GM15510 (cell line): ENCODE measurements around the gene FLRT2.

Experiments used
- POLR2A ChIP-seq: IDR thresholded peaks from 3 replicates; pipeline ENCODE4 v1.6.1; 2011; ENCODE audit warnings: borderline replicate concordance; ENCODE audit not compliant: insufficient read length; ENCODE audit errors: extremely low read depth

The FLRT2 gene

GRCh38 chr14:85535991-85536832 lies 6.3 kb downstream of the FLRT2 start:
- no peak for TF ChIP-seq POLR2A

GRCh38 chr14:85536833-85537190 lies 6.9 kb downstream of the FLRT2 start:
- no peak for TF ChIP-seq POLR2A

GRCh38 chr14:85537526-85537925 lies 7.6 kb downstream of the FLRT2 start:
- TF ChIP-seq POLR2A: no peak

- no peak for TF ChIP-seq POLR2A
Measured at GRCh38 chr14:85538636-85539035, 8.7 kb downstream of the FLRT2 start.

DNA sequence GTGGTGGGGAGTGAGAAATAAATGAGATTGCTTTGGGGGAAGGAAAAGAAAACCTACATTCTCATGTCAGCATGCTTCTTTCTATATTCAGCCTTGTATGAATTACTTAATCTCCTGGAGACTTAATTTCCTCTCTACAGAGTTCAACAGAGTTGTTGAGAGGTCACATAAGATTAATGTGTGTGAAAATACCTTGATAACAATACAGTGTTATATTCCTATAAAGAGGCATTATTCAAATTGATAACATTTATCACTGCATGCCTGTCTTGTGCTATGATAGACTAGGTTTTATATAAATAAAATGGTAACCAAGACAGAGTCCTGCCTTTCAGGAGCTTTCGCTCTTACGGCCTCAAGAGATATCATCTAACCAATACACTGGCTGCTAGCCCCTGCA lies 9.6 kb downstream of the FLRT2 start:
- no peak for TF ChIP-seq POLR2A

DNA sequence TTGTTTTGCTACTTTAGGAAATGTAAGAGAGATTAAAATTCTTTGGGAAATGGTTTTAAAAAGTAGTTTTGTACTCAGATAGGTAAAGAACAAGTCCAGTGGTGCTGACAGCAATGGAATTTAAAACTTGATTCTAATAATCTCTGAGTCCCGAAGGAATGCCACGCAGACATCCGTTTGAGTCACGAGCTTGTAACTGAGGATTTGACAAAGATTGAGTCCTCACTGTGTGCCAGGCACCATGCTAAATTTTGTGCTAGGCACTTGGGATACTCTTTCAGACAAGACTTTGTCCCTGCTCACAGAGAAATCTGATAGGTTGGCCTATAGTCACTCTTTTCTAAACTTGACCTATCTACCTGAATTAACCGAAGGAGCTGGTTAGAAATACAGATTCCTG lies 12.7 kb downstream of the FLRT2 start:
- TF ChIP-seq POLR2A: no peak

- TF ChIP-seq POLR2A: no peak
Measured at GRCh38 chr14:85545738-85546137, 15.8 kb downstream of the FLRT2 start.

- no peak for TF ChIP-seq POLR2A
Measured at GRCh38 chr14:85546390-85546789, 16.4 kb downstream of the FLRT2 start.

DNA sequence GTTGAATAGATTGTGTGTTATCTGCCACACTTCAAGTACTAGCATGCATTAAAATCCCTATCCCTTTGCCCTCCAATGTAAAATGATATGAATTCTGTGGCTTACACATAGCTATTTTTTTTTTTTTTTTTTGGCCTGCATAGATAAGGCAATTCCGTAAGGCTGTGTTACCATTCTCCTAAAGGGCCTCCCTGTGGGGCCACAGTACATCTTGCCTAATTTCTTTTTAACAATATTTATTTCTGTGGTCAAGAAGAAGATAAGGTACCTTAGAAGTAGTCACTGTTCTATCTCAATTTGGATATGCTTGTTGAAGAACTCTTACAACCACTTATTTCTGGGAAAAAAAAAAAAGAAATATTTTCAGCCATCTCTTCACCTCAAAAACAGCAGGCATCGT lies 19.8 kb downstream of the FLRT2 start:
- TF ChIP-seq POLR2A: no peak

GRCh38 chr14:85554106-85554505 lies 24.2 kb downstream of the FLRT2 start:
- no peak for TF ChIP-seq POLR2A

DNA sequence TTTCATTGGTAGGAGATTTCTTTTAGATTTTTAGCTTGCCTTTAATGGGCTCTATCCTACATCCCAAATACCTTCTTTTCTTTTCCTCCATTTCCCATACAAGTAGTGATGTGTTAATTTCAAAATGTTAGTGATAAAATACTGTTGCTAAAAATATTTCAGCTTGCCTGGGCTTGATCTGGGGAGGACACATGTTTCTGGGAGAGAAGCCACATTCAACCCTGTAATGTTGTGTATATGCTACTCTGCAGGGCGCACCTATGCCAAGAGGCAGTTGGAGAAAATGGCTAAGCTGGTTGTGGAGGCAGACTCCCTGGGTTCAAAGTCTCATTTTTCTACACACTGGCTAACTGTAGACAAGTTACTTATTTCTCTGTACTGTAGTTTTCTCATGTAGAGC lies 26.3 kb downstream of the FLRT2 start:
- TF ChIP-seq POLR2A: no peak

GRCh38 chr14:85558505-85558904 lies 28.6 kb downstream of the FLRT2 start:
- no peak for TF ChIP-seq POLR2A

- TF ChIP-seq POLR2A: no peak
Measured at GRCh38 chr14:85562630-85563029, 32.7 kb downstream of the FLRT2 start.

DNA sequence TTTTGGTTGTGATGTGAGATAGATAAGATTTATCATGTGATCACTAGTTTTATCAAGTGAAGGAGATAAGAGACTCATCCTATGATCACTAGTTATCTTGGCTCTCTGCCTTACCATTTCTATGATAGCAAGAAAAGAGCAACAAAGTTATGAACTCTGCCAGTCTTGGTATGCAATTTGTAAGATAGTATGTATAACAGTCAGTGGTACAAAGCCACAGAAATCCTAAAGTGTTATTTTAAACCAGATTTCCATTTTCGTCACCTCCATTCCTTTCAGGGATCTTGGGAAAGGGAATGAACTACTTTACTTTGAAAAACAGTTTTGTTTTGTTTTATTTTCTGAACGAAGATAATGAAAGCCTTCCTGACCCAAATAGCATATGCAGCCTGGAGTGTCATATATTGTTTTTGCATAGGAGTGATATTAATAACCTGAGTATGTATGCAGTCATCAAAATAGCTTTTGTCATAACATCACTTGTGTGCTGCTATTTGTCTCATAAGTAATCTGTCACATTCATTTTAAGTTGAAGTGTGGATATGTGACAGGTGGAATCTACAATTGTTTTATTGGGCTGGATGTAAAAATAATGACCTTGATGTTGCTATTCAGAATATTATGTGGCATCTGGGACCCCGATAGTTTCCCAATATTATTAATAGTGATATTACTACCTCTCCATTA lies 35.0 kb downstream of the FLRT2 start:
- no peak for TF ChIP-seq POLR2A

- no peak for TF ChIP-seq POLR2A
Measured at GRCh38 chr14:85565862-85566296, 35.9 kb downstream of the FLRT2 start.

- TF ChIP-seq POLR2A: no peak
Measured at GRCh38 chr14:85566603-85567002, 36.7 kb downstream of the FLRT2 start.
